GM12878 (cell line): Measurements from ENCODE around the gene CFAP157. TPM values are rescaled to one million over a fixed set of nuclear protein-coding genes. Genes with fewer than 3 reads are reported as not detected.

Experiments used
- ATAC-seq: fragments of 200-7000 bp; cut with Tn5 transposase; 3 replicates; pipeline ENCODE4 v1.9.1; 2020; ENCODE audit warnings: mild to moderate bottlenecking, moderate library complexity
- BruUV-seq: library from RNA; stranded (reverse); fragments of 400-500 nt; replicated peaks from 2 replicates; lab custom pipeline; 2021; lab: Mats Ljungman, UMichigan
- CTCF ChIA-PET: fragments of 300-600 bp; sonication (Branson Sonifier 250); formaldehyde crosslinking; extraction: SDS; loops from one replicate; lab custom pipeline; 2021; ENCODE audit warnings: inconsistent platforms; lab: Yijun Ruan, JAX
- POLR2A ChIA-PET: fragments of 350-600 bp; formaldehyde crosslinking; extraction: SDS; loops from one replicate; lab custom pipeline; 2021; ENCODE audit warnings: inconsistent platforms; lab: Charles Lee
- RAD21 ChIA-PET: fragments of 300-600 bp; sonication (Branson Sonifier 250); formaldehyde crosslinking; loops from one replicate; lab custom pipeline; 2023; ENCODE audit warnings: antibody characterized with exemption; ENCODE audit not compliant: unreplicated experiment; lab: Charles Lee
- SMC1A ChIA-PET: fragments of 300-600 bp; sonication (Branson Sonifier 250); formaldehyde crosslinking; loops from one replicate; lab custom pipeline; 2023; ENCODE audit not compliant: unreplicated experiment, uncharacterized antibody; lab: Charles Lee
- DNase-seq: peaks from one replicate; pipeline ENCODE4 v3.0.0-alpha.2; 2011; ENCODE audit warnings: low read depth, low spot score
- FAIRE-seq: peaks from 3 replicates; lab custom pipeline; 2011; peaks lifted over from hg19 to GRCh38; lab: Jason Lieb, UNC
- H2AFZ ChIP-seq: 2 replicates; pipeline ENCODE4 v1.6.0; 2011; ENCODE audit warnings: low read depth, low read length, control low read depth; ENCODE audit not compliant: control insufficient read depth
- H3K27ac ChIP-seq: 2 replicates; pipeline ENCODE4 v1.5.1; 2011; ENCODE audit warnings: control low read depth; ENCODE audit not compliant: control insufficient read depth, insufficient read depth
- H3K27me3 ChIP-seq, 2 experiments: replicated peaks in 1 of 2; 2 replicates each; pipeline versions ENCODE4 v1.6.0 to v1.6.1; 2011; ENCODE audit warnings: low read length in 1 of 2; ENCODE audit not compliant: control insufficient read depth in 2 of 2, insufficient read depth in 2 of 2
- H3K36me3 ChIP-seq, 2 experiments: 2 replicates each; pipeline ENCODE4 v1.5.1; 2011; ENCODE audit warnings: low read length in 1 of 2; ENCODE audit not compliant: control insufficient read depth in 2 of 2, insufficient read depth in 2 of 2
- H3K4me1 ChIP-seq: 2 replicates; pipeline ENCODE4 v1.6.1; 2011; ENCODE audit warnings: mild to moderate bottlenecking, low read length, moderate library complexity, mixed read lengths; ENCODE audit not compliant: control insufficient read depth, insufficient read depth
- H3K4me2 ChIP-seq: 2 replicates; pipeline ENCODE4 v1.6.0; 2011; ENCODE audit warnings: control low read depth; ENCODE audit not compliant: control insufficient read depth, insufficient read depth
- H3K4me3 ChIP-seq: fragments of 200-600 bp; sonication (generic); 2 replicates; pipeline ENCODE4 v1.5.1; 2016
- H3K79me2 ChIP-seq: 2 replicates; pipeline ENCODE4 v1.6.0; 2011; ENCODE audit warnings: low read length; ENCODE audit not compliant: control insufficient read depth, insufficient read depth
- H3K9ac ChIP-seq: 2 replicates; pipeline ENCODE4 v1.8.0; 2011; ENCODE audit warnings: low read length, control low read depth, mixed read lengths; ENCODE audit not compliant: control insufficient read depth, insufficient read depth
- H3K9me3 ChIP-seq: replicated peaks from 3 replicates; pipeline ENCODE4 v1.5.1; 2011; ENCODE audit warnings: mild to moderate bottlenecking, low read length; ENCODE audit not compliant: control insufficient read depth, insufficient read depth
- H4K20me1 ChIP-seq: 2 replicates; pipeline ENCODE4 v1.6.0; 2011; ENCODE audit not compliant: control insufficient read depth, insufficient read depth
- ASH2L ChIP-seq: fragments of 300-600, 200-600 bp; sonication (generic); IDR thresholded peaks from 2 replicates; pipeline ENCODE4 v1.6.1; 2017; ENCODE audit warnings: low read depth, mild to moderate bottlenecking, borderline replicate concordance
- CHD2 ChIP-seq: IDR thresholded peaks from 2 replicates; pipeline ENCODE4 v1.6.1; 2011; ENCODE audit warnings: low read depth, low read length, improper control_type of control experiment, borderline replicate concordance
- EP300 ChIP-seq, 2 experiments: fragments of 150-350 bp in 1 of 2; IDR thresholded peaks; 2 replicates each; pipeline ENCODE4 v1.6.1; 2011 to 2012; ENCODE audit warnings: low read depth in 2 of 2, low read length in 2 of 2, borderline replicate concordance in 1 of 2, improper control_type of control experiment in 1 of 2, inconsistent platforms in 1 of 2; ENCODE audit not compliant: control insufficient read depth in 1 of 2
- HDAC2 ChIP-seq: fragments of 200-600 bp; sonication (generic); IDR thresholded peaks from 2 replicates; pipeline ENCODE4 v1.6.1; 2017
- KDM1A ChIP-seq: fragments of 200-600 bp; sonication (generic); IDR thresholded peaks from 2 replicates; pipeline ENCODE4 v1.6.1; 2016; ENCODE audit warnings: borderline replicate concordance
- MXI1 ChIP-seq: fragments of 150-350 bp; IDR thresholded peaks from 2 replicates; pipeline ENCODE4 v1.6.1; 2011; ENCODE audit warnings: low read depth, mild to moderate bottlenecking, inconsistent platforms, low read length, improper control_type of control experiment
- NR2F1 ChIP-seq: fragments of 450-650 bp; conservative IDR thresholded peaks from 2 replicates; pipeline ENCODE4 v1.6.1; 2017; ENCODE audit warnings: mild to moderate bottlenecking
- NRF1 ChIP-seq: conservative IDR thresholded peaks from 2 replicates; pipeline ENCODE4 v1.6.1; 2011; ENCODE audit warnings: mild to moderate bottlenecking, low read depth, low read length, improper control_type of control experiment
- PAX8 ChIP-seq: fragments of 450-650 bp; IDR thresholded peaks from 2 replicates; pipeline ENCODE4 v1.6.1; 2017; ENCODE audit warnings: mild to moderate bottlenecking, moderate library complexity
- POLR2AphosphoS5 ChIP-seq: IDR thresholded peaks from 2 replicates; pipeline ENCODE4 v1.6.1; 2011; ENCODE audit warnings: mild to moderate bottlenecking, low read length, inconsistent platforms
- RAD21 ChIP-seq: IDR thresholded peaks from 2 replicates; pipeline ENCODE4 v1.6.1; 2011; ENCODE audit warnings: mild to moderate bottlenecking, low read depth, low read length, moderate library complexity; ENCODE audit not compliant: insufficient read depth
- RAD51 ChIP-seq: fragments of 450-650 bp; IDR thresholded peaks from 2 replicates; pipeline ENCODE4 v1.6.1; 2016; ENCODE audit warnings: moderate library complexity, mild to moderate bottlenecking, inconsistent platforms
- SMARCA5 ChIP-seq: fragments of 450-650 bp; IDR thresholded peaks from 2 replicates; pipeline ENCODE4 v1.6.1; 2017; ENCODE audit warnings: mild to moderate bottlenecking
- SREBF1 ChIP-seq: IDR thresholded peaks from 2 replicates; pipeline ENCODE4 v1.6.1; 2012; ENCODE audit warnings: mild to moderate bottlenecking, low read length
- ZNF274 ChIP-seq: IDR thresholded peaks from one replicate; pipeline ENCODE4 v1.8.0; 2011; ENCODE audit not compliant: insufficient read length, insufficient read depth
- ZSCAN29 ChIP-seq: fragments of 450-650 bp; IDR thresholded peaks from 2 replicates; pipeline ENCODE4 v1.6.1; 2017; ENCODE audit warnings: mild to moderate bottlenecking, moderate library complexity
- WGBS: methylation state at CpG from one replicate; pipeline ENCODE4 v1.1.6; 2016; ENCODE audit warnings: low lambda C conversion rate; ENCODE audit not compliant: insufficient replicate concordance, insufficient coverage; ENCODE audit errors: missing lambda C conversion rate; 5-methylcytosine and 5-hydroxymethylcytosine counted together
- in situ Hi-C: fragments of 300-500 bp; cut with MboI; formaldehyde crosslinking; loops from 9 replicates; pipeline ENCODE4 v1.14.3; 2018; ENCODE audit warnings: mixed read lengths
- intact Hi-C: fragments of 100-400 bp; cut with micrococcal nuclease; formaldehyde crosslinking; loops from one replicate; pipeline ENCODE4 v1.14.2; 2022; ENCODE audit not compliant: unreplicated experiment
- polyA plus RNA-seq, 11 experiments: library from polyadenylated mRNA; depleted of rRNA in 4 of 11; unstranded in 6 of 11; stranded (reverse) in 5 of 11; fragments of >200 nt; fragmentation: Nextera tagmentation in 4 of 11; fragmentation: Illumina TruSeq in 1 of 11; extraction: Ambion mirVana in 4 of 11; extraction: Trizol in 1 of 11; gene quantifications; 1 replicate in 1 of 11; 2 replicates in 10 of 11; pipeline versions ENCODE4 v1.2.1 to v1.2.3, GENCODE V29; 2011 to 2016; ENCODE audit warnings: inconsistent platforms in 2 of 11, missing spikeins in 2 of 11, low read depth in 1 of 11
- total RNA-seq, 4 experiments: library from RNA; depleted of rRNA in 3 of 4; stranded (reverse); fragments of >200 nt in 3 of 4; fragmentation: Illumina TruSeq in 1 of 4; extraction: Trizol in 1 of 4; gene quantifications; 2 replicates each; pipeline versions ENCODE4 v1.2.1 to v1.2.3, GENCODE V29; 2013 to 2021
- TF ChIP-seq, protein P1 (sequence below): IDR thresholded peaks from 2 replicates; pipeline ENCODE4 v1.6.1; 2011; ENCODE audit warnings: low read depth, low read length, improper control_type of control experiment, borderline replicate concordance
- TF ChIP-seq, protein P2 (sequence below): fragments of 450-650 bp; IDR thresholded peaks from 2 replicates; pipeline ENCODE4 v1.6.1; 2017; ENCODE audit warnings: mild to moderate bottlenecking, low read depth, inconsistent platforms; ENCODE audit not compliant: poor library complexity, severe bottlenecking
- TF ChIP-seq, protein P3 (sequence below): fragments of 450-650 bp; IDR thresholded peaks from 2 replicates; pipeline ENCODE4 v1.6.1; 2016; ENCODE audit warnings: mild to moderate bottlenecking, moderate library complexity, borderline replicate concordance

The CFAP157 gene
- total and polyA plus RNA-seq, 10 of the 15 experiments (the other 5 are each of a cell fraction or from before 2014, with no cell fraction given) = 0.08 to 0.72 TPM; not detected in 8

DNA sequence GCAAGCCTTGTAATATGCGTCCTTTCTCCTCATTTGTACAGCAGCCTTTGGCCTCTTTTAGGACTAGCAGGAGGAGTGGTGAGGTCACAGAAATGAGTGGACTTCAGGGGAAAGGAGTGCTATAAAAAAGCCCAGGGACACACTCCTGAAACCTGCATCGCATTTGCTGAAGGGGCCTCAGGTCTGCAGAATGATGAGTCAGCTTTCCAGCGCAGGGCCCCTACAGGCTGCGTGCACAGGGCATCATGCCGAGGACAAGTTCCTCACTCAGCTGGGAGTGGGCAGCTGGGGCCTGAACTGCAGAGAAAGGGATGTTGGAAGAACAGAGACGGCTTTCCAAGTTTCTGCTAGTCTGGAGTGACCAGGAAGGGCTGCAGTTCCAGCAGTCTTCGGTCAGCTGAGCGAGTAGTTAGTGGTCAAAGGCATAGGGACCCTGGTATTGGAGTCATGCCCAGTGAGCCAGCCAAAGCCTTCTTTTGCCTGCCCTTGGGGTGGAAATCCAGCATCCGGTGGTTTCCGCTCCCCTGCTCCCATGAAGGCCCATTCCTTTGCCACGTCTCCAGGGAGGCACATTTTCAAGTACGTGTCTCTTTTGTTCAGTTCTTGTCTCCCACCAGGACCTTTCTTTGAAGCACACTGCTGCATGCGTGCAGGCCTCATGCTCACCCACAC lies 17.3 kb upstream of the CFAP157 start:
- in situ Hi-C loops (no loop called here), intact Hi-C loops (no loop called here)
- Histone ChIP-seq H3K9me3 (no peaks in the 10 kb centered on the region), H4K20me1 (no peaks in the 10 kb centered on the region), H3K4me3 (no peak overlapping the region), H3K4me2 (no peak overlapping the region), H3K79me2 (no peaks in the 10 kb centered on the region), H3K9ac (no peak overlapping the region), H3K36me3 (no peaks in the 10 kb centered on the region), H3K27ac (no peak overlapping the region), H2AFZ (no peak overlapping the region), H3K4me1 (no peaks in the 10 kb centered on the region), H3K27me3 (no peaks in the 10 kb centered on the region; a peak in 3 of 4 replicates)
- CTCF ChIA-PET = no interaction called here
- FAIRE-seq = no peak
- POLR2A ChIA-PET = no interaction called here
- WGBS = 61% methylated on average over 12 of the region's 13 CpGs
- no peak for DNase-seq
- BruUV-seq = no TSS peak
- ATAC-seq = no peak
- RAD21 ChIA-PET = no interaction called here
- SMC1A ChIA-PET = no interaction called here
- TF ChIP-seq NRF1 = no peak
- TF ChIP-seq, protein P1, sequence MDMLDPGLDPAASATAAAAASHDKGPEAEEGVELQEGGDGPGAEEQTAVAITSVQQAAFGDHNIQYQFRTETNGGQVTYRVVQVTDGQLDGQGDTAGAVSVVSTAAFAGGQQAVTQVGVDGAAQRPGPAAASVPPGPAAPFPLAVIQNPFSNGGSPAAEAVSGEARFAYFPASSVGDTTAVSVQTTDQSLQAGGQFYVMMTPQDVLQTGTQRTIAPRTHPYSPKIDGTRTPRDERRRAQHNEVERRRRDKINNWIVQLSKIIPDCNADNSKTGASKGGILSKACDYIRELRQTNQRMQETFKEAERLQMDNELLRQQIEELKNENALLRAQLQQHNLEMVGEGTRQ = no peak
- TF ChIP-seq ZSCAN29 = no peak
- no peak for TF ChIP-seq MXI1
- TF ChIP-seq RAD21 = no peak
- TF ChIP-seq EP300 (IDR thresholded peaks at IDR 0.05; ENCODE audit: borderline replicate concordance in 1 of 2, control insufficient read depth in 1 of 2, low read depth in 2 of 2, low read length in 2 of 2) = no peak
- TF ChIP-seq NR2F1 = no peak
- TF ChIP-seq, protein P2, sequence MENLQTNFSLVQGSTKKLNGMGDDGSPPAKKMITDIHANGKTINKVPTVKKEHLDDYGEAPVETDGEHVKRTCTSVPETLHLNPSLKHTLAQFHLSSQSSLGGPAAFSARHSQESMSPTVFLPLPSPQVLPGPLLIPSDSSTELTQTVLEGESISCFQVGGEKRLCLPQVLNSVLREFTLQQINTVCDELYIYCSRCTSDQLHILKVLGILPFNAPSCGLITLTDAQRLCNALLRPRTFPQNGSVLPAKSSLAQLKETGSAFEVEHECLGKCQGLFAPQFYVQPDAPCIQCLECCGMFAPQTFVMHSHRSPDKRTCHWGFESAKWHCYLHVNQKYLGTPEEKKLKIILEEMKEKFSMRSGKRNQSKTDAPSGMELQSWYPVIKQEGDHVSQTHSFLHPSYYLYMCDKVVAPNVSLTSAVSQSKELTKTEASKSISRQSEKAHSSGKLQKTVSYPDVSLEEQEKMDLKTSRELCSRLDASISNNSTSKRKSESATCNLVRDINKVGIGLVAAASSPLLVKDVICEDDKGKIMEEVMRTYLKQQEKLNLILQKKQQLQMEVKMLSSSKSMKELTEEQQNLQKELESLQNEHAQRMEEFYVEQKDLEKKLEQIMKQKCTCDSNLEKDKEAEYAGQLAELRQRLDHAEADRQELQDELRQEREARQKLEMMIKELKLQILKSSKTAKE = no peak
- no peak for TF ChIP-seq PAX8
- TF ChIP-seq, protein P3, sequence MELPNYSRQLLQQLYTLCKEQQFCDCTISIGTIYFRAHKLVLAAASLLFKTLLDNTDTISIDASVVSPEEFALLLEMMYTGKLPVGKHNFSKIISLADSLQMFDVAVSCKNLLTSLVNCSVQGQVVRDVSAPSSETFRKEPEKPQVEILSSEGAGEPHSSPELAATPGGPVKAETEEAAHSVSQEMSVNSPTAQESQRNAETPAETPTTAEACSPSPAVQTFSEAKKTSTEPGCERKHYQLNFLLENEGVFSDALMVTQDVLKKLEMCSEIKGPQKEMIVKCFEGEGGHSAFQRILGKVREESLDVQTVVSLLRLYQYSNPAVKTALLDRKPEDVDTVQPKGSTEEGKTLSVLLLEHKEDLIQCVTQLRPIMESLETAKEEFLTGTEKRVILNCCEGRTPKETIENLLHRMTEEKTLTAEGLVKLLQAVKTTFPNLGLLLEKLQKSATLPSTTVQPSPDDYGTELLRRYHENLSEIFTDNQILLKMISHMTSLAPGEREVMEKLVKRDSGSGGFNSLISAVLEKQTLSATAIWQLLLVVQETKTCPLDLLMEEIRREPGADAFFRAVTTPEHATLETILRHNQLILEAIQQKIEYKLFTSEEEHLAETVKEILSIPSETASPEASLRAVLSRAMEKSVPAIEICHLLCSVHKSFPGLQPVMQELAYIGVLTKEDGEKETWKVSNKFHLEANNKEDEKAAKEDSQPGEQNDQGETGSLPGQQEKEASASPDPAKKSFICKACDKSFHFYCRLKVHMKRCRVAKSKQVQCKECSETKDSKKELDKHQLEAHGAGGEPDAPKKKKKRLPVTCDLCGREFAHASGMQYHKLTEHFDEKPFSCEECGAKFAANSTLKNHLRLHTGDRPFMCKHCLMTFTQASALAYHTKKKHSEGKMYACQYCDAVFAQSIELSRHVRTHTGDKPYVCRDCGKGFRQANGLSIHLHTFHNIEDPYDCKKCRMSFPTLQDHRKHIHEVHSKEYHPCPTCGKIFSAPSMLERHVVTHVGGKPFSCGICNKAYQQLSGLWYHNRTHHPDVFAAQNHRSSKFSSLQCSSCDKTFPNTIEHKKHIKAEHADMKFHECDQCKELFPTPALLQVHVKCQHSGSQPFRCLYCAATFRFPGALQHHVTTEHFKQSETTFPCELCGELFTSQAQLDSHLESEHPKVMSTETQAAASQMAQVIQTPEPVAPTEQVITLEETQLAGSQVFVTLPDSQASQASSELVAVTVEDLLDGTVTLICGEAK = no peak
- no peak for TF ChIP-seq KDM1A
- TF ChIP-seq SMARCA5 = no peak
- TF ChIP-seq ZNF274 = no peak
- TF ChIP-seq SREBF1 = no peak
- no peak for TF ChIP-seq CHD2
- TF ChIP-seq RAD51 = no peak
- TF ChIP-seq ASH2L = no peak
- no peak for TF ChIP-seq HDAC2
- TF ChIP-seq POLR2AphosphoS5 = no peak
